Prostate gland (tissue), 2 donors: ENCODE measurements around the gene CALHM1. TPM values are rescaled to one million over a fixed set of nuclear protein-coding genes. Genes with fewer than 3 reads are reported as not detected.

Experiments
- DNase-seq: peaks from one replicate; pipeline ENCODE4 v3.0.0-alpha.2; 2019; ENCODE audit warnings: low spot score
- H3K27ac ChIP-seq, 2 donors: fragments of 200-600 bp; sonication (generic); 2 replicates each; pipeline ENCODE4 v1.5.1; 2017 to 2019
- H3K27me3 ChIP-seq: fragments of 200-600 bp; sonication (generic); replicated peaks from 2 replicates; pipeline ENCODE4 v1.5.1; 2019; ENCODE audit not compliant: insufficient read depth
- H3K36me3 ChIP-seq, 2 donors: fragments of 200-600 bp; sonication (generic); 1 replicate in 1 of 2; 2 replicates in 1 of 2; pipeline versions ENCODE4 v1.5.1 to v1.8.1; 2017 to 2019
- H3K4me1 ChIP-seq: fragments of 200-600 bp; sonication (generic); replicated peaks from 2 replicates; pipeline ENCODE4 v1.5.1; 2019
- H3K4me3 ChIP-seq, 2 donors: fragments of 200-600 bp; sonication (generic); 2 replicates each; pipeline ENCODE4 v1.5.1; 2017 to 2019
- H3K9me3 ChIP-seq: fragments of 200-600 bp; sonication (generic); 2 replicates; pipeline ENCODE4 v1.5.1; 2017
- POLR2A ChIP-seq: fragments of 450-650 bp; IDR thresholded peaks from one replicate; pipeline ENCODE4 v1.6.1; 2016; ENCODE audit warnings: antibody characterized with exemption, mild to moderate bottlenecking
- POLR2AphosphoS5 ChIP-seq: sonication (generic); formaldehyde crosslinking; IDR thresholded peaks from one replicate; pipeline ENCODE4 v1.6.1; 2017; ENCODE audit warnings: antibody characterized with exemption
- WGBS: methylation state at CpG from one replicate; pipeline ENCODE4 v1.1.5; 2018; 5-methylcytosine and 5-hydroxymethylcytosine counted together
- intact Hi-C: fragments of 100-400 bp; cut with DNase I; formaldehyde crosslinking; loops from one replicate; pipeline ENCODE4 v1.14.2; 2022
- total RNA-seq, 2 donors: library from RNA; depleted of rRNA; stranded (reverse); fragments of >200 nt; gene quantifications; one replicate each; pipeline ENCODE4 v1.1.0, GENCODE V29; 2016
- TF ChIP-seq, protein P1 (sequence below), 4 experiments: fragments of 200-600 bp in 2 of 4; fragments of 450-650 bp in 2 of 4; sonication (generic) in 2 of 4; IDR thresholded peaks; 1 replicate in 3 of 4; 2 replicates in 1 of 4; pipeline ENCODE4 v1.5.1; 2016 to 2019; ENCODE audit warnings: antibody characterized with exemption in 4 of 4, mild to moderate bottlenecking in 2 of 4, moderate library complexity in 2 of 4

CALHM1 gene
- total RNA-seq, 2 donors from 2014 or later, result not detected

DNA sequence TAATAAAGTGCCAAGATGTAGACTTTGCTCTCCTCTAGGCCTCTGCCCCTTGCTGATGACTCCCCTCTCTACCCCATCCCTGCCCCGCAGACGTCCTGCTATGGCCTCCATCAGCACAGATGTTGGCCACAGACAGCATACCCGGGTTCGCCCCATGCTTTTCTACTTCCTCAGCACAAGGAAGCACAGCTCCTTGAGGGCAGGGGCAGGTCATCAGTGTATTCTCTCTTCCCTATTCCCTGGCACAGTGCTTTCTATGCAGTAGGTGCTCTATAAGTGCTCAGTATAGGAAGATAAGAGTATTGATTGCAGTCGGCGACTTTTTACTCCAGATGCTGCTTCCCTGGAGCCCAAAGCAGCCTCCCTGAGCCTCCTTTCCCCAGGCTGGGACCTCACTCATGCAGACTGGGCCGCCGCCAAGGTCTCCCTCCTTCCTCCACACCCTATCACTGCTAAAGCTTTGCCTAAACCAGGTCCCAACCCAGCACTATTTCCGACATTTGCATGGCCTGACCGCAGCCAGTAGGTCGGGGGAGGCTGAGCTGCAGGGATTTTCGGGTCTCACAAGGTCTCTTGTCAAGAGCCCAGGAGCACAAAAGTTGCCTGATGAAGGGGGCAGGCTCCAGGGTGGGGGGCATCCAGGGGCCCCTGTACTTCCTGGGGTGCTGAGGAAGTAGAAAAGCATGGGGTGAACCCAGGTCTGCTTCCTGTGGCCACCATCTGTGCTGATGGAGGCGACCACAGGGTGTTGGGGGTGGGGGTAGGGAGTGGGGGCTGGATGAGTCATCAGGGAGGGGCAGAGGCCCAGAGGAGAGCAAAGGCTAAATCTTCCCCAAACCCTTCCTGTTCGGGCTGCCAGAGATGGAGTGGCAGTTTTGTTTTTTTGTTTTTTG, 12.3 kb upstream of the CALHM1 start:
- no peak for DNase-seq
- Histone ChIP-seq H3K9me3 (no peaks in the 10 kb centered on the region), H3K27ac (no peak overlapping the region), H3K4me3 (no peak overlapping the region), H3K36me3 (no peaks in the 10 kb centered on the region), H3K4me1 (no peaks in the 10 kb centered on the region), H3K27me3 (no peaks in the 10 kb centered on the region)
- WGBS, result 72% methylated on average over 14 of the region's 14 CpGs
- TF ChIP-seq, protein P1, sequence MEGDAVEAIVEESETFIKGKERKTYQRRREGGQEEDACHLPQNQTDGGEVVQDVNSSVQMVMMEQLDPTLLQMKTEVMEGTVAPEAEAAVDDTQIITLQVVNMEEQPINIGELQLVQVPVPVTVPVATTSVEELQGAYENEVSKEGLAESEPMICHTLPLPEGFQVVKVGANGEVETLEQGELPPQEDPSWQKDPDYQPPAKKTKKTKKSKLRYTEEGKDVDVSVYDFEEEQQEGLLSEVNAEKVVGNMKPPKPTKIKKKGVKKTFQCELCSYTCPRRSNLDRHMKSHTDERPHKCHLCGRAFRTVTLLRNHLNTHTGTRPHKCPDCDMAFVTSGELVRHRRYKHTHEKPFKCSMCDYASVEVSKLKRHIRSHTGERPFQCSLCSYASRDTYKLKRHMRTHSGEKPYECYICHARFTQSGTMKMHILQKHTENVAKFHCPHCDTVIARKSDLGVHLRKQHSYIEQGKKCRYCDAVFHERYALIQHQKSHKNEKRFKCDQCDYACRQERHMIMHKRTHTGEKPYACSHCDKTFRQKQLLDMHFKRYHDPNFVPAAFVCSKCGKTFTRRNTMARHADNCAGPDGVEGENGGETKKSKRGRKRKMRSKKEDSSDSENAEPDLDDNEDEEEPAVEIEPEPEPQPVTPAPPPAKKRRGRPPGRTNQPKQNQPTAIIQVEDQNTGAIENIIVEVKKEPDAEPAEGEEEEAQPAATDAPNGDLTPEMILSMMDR (IDR thresholded peaks at IDR 0.05), result no peak
- TF ChIP-seq POLR2A (no peak), POLR2AphosphoS5 (no peak)
- intact Hi-C loops, result no loop called here

DNA sequence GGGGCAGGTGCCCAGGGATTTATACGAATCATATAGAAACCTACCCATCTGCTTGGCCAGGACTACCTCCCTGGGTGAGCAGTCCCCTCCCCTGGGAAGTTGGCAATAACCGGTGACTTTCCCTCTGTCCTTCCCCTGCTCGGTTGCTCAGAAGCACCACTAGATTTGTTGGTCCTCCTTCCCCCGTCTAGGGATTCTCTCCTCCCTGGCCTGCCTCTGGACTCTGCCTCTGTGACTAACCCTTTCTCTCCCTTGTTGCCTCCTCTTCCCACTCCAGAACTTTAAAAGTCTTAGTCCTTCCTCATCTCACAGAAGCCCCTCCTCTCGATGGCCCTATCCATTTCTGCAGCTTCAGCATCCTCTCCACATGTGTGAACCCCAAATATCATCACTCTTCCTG, 10.5 kb upstream of the CALHM1 start:
- no peaks in the 10 kb centered on the region for H3K9me3 ChIP-seq
- no peaks in the 10 kb centered on the region for H3K27me3 ChIP-seq
- 55% methylated on average over 5 of the region's 5 CpGs for WGBS
- H3K36me3 ChIP-seq, result no peaks in the 10 kb centered on the region
- H3K4me3 ChIP-seq, result no peak overlapping the region
- no peak for DNase-seq
- TF ChIP-seq, protein P1 (IDR thresholded peaks at IDR 0.05), result no peak
- H3K27ac ChIP-seq, result no peak overlapping the region
- intact Hi-C loops, result no loop called here
- H3K4me1 ChIP-seq, result no peaks in the 10 kb centered on the region

DNA sequence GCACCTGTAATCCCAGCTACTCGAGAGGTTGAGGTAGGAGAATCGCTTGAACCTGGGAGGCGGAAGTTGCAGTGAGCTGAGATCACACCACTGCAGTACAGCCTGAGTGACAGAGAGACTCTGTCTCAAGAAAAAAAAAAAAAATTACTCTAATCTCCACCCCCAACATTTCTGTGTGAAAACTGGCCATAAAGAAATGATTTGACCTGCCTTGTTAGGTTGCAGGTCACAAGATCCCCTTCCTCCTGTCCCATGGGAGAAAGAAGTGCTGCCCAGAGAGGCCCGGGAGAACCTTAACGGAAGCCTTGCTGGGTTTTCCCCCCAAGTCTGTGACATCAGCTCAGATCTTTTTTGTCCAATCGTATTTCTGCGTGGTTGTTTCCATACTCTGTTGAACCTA, 8.7 kb upstream of the CALHM1 start:
- Histone ChIP-seq H3K27me3 (no peaks in the 10 kb centered on the region), H3K9me3 (no peaks in the 10 kb centered on the region), H3K27ac (no peak overlapping the region), H3K4me3 (no peak overlapping the region), H3K36me3 (no peaks in the 10 kb centered on the region), H3K4me1 (no peaks in the 10 kb centered on the region)
- DNase-seq, result no peak
- 89% methylated on average over 7 of the region's 7 CpGs for WGBS
- intact Hi-C loops, result no loop called here
- TF ChIP-seq POLR2AphosphoS5 (no peak), POLR2A (no peak)
- TF ChIP-seq, protein P1 (IDR thresholded peaks at IDR 0.05), result no peak

DNA sequence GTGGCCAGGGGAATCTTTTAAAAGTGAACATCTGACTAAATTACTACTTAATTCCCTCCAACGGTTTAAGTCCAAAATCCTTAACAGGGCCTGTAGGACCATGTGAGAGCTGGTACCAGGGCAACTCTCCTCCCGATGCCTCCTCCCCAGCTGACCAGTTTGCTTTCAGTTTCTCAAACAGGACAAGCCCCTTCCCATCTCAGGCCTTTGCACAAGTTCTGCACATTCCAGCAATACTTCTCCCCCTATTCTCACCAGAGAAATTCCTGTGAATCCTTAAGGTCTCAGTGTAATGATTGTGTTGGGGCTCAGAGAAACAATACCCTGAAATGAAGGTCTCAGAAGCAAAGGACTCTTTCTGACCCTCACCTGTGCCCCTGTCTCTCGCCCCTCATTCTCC, 8.0 kb upstream of the CALHM1 start:
- no peaks in the 10 kb centered on the region for H3K9me3 ChIP-seq
- H3K27ac ChIP-seq, result no peak overlapping the region
- no peaks in the 10 kb centered on the region for H3K27me3 ChIP-seq
- TF ChIP-seq, protein P1 (IDR thresholded peaks at IDR 0.05), result no peak
- TF ChIP-seq POLR2A, result no peak
- no peak for TF ChIP-seq POLR2AphosphoS5
- no peaks in the 10 kb centered on the region for H3K36me3 ChIP-seq
- DNase-seq, result no peak
- no peak overlapping the region for H3K4me3 ChIP-seq
- intact Hi-C loops, result no loop called here
- 88% methylated on average over 3 of the region's 3 CpGs for WGBS
- no peaks in the 10 kb centered on the region for H3K4me1 ChIP-seq
